Measurements from ENCODE around the gene TIGD3.

TIGD3 gene

GRCh38 chr11:65390996-65391395 lies 36.4 kb downstream of the TIGD3 start:
- no peak for DNase-seq

DNA sequence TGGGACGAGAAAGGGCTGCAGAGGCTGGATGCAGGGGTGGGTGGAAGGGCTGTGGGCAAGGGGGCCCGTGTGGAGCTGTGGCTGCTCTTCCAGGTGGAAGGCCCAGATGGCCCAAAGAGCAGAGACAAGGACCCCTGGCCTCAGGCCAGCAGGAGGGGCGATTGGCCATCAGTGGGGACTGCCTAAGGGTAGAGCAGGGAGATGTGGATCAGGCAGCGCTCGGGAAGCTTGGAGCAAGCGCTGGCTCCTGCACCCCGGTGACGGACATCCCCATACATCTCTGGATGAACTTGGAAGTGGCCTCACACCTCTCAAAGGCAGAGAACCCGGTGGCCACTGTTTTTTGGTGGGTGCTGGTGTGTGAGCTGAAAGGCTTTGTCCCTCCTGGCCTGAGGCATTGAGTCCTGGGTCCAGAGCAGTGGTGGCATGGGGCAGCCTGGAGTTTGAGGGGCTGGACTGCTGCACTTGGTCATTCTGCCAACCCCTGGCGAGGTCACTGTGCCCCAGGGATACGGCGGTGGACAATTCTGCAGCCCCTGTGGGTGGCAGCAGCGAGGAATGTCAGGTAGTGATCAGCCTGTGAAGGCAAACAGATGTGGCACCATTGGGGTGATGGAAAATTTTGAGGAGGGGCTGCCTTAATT lies 37.8 kb downstream of the TIGD3 start:
- no peak for DNase-seq

DNA sequence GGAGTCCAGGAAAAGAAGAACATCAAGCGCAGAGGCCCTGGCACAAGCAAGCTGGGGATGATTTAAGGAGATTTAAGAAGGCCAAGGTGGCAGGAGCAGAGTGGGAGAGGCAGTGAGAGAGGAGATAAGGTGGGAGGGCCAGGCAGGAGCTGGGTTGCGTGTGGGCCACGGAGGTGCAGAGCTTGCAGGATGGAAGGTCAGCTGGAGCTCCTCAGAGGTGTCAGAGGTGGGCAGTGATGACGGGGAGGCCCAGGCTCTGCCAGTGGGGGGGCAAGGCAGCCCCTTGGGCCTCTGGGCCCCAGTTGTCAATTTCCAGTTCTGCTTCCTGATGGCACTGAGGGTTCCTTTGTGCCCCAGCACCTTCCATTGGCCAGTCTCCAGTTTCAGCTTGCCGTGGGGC lies 38.3 kb downstream of the TIGD3 start:
- DNase-seq, result no peak

DNA sequence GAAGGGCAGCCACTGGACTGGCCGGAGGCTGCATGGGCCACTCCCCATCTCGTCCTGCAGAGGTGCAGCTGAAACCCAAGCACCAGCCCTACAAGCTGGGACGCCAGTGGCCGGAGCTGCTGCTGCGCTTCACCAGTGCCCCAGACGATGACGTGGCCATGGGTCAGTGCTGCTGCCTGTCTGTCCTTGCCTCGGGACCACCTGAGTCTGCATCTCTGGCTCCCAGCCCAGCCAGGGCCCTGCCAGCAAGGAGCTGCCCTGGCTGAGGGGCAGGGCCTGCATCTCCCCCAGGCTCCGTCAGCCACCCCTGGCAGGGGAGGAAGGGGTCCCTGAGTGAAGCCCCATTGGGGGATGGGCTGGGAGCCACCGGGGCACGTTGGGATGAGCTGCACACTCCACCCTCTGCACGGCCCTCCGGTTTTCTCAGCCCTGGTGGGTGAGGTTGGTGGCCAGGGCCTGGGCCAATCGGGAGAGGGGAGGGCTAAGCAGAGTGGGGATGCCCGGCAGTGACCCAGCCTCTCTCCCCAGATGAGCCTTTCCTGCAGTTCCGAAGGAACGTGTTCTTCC lies 39.0 kb downstream of the TIGD3 start:
- DNase-seq, result no peak

GRCh38 chr11:65394125-65394536 lies 39.6 kb downstream of the TIGD3 start:
- no peak for DNase-seq

DNA sequence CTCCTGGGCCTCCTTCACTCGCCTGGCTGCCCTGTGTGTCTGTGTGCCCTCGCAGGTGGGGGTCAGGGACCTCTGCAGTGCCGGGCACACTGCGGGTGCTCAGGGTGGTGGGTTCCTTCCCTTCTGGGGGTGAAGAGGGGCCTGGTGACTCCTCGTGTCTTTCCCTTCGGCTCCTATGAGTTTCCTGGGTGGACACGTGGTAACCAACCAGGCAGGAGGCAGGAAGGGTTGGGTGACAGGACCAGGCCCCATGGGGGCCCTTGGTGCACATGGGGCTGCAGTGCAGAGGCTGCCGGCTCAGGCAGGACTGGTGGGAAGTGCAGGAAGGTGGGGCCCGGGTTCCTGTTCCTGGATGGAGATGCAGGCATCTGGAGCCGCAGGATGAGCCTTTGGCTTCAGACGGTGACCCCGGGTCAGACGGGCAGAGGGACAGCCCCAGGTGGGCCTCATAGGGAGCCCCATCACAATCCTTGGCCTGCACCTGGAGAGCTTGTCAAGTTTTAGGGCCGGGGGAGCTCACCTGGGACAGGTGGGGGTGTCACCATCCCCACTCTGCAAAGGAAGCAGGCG lies 41.5 kb downstream of the TIGD3 start:
- DNase-seq, result no peak

DNA sequence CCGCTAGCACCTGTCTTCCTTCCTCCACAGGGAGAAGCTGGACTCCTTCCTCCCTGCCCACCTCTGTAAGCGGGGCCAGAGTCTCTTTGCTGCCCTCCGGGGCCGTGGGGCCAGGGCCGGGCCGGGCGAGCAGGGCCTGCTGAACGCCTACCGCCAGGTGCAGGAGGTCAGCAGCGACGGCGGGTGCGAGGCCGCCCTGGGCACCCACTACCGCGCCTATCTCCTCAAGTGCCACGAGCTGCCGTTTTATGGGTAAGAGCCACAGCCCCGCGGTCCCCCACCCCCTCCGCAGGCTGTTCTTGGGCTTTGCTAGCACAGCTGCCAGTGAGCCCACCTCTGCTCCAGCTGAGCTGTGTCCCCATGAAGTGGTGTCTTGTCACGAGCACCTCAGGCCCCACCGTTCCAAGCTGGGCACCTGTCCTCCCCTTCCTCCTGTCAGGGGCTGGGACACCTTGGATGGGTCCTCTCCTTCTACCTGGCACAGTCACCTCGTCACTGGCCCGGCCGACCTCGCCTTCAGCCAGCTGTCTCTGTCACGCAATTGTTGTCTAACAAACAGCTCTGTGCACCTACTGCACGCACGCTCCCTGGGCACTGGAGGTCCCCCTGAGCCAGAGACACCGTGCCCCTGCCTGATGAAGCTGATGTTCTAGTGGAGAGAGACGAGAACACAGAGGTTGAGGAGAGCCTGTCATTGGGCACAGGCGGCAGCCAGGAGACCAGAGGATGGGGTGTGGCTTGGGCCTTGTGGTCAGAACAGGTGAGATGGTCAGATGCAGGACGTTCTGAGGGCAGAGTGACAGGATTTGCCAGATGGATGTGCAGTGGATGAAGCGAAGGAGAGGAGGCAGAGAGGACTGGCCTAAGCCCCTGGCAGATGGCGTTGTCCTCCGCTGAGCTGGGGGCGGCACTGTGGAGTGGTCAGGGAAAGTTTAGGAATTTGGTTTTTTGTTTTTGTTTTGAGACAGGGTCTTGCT lies 42.5 kb downstream of the TIGD3 start:
- DNase-seq, result no peak

DNA sequence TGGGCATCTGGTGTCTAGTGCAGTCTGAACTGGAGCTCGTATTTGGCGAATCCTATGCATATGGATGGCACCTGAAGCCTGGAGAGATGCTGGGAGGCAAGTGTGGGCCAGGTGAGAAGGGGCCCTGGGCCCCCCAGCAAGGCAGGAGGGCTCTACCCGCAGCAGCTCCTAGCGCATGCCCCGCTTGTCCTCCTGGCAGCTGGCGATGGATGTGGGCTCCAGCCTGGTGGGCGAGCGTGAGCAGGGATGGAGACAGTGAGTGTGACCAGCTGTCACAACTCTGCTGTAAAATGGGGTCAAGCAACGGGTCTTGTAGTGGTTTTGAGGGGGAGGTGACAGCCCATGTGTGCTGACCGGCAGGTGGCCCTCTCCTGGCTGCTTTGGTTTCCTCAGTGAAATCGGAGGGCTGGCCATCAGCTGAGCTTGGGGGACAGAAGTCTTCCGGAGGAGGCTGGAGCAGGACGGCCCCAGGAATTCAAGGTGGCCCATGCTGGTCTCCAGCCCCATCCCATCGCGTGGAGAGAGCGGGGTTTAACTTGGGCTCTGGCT lies 43.9 kb downstream of the TIGD3 start:
- DNase-seq, result no peak

DNA sequence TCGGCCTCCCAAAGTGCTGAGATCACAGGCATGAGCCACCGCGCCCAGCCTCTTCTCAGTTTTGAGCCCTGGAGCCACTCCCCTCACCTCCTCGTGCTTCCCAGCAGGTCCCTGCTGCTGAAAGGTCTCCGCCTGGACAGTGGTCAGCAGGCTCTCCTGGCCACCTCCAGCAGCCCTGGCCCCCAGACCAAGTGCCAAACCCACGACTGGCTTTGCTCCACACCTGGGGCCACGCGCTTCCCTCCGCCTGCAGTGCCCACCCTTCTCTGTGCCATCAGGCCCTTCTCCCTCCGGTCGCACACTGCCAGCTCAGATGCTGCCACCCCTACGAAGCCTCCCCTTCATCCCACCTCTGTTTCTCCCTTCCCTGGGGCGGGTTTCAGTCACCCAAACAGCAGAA lies 44.7 kb downstream of the TIGD3 start:
- DNase-seq, result no peak

GRCh38 chr11:65399845-65400244 lies 45.3 kb downstream of the TIGD3 start:
- DNase-seq, result no peak

GRCh38 chr11:65400307-65401072 lies 45.9 kb downstream of the TIGD3 start:
- DNase-seq, result no peak

- DNase-seq, result no peak
Measured at GRCh38 chr11:65401073-65401802, 46.7 kb downstream of the TIGD3 start.

- DNase-seq, result no peak
Measured at GRCh38 chr11:65401803-65402248, 47.3 kb downstream of the TIGD3 start.

DNA sequence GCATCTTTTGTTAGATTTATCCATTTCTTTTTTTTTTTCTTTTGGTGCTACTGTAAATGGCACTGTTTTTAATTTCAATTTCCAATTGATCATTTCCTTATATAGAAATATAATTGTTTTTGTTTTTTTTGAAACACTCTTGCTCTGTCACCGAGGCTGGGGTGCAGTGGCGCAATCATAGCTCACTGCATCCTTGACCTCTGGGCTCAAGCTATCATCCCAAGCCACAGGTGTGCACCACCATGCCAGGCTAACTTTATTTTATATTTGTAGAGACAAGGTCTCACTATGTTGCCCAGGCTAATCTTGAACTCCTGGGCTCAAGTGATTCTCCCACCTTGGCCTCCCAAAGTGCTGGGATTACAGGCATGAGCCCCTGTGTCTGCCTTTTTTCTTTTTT lies 48.2 kb downstream of the TIGD3 start:
- no peak for DNase-seq

DNA sequence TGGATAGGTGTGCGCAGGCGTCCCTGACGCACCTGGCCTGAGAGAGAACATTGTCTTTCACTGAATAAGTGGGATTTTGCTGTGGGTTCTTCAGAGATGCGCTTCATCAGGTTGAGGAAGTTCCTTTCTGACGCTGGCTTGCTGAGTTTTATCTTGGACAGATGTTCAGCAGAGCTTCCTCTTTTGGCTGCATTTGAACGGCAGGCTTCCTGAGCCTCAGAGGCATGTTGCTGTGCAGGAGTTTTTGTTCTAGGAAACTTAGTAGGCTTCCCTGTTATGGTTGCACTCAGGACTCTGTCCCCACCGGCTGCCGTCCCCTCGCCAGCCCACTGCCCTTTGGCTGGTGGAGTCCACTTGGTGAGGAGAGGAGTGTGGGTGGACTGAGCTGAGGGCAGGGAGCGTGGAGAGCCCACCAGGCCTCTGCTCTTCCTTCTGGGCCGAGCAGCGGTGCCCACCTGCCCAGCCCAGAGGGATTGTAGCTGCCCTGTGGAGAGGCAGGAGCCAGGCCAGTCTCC lies 49.1 kb downstream of the TIGD3 start:
- DNase-seq, result no peak

DNA sequence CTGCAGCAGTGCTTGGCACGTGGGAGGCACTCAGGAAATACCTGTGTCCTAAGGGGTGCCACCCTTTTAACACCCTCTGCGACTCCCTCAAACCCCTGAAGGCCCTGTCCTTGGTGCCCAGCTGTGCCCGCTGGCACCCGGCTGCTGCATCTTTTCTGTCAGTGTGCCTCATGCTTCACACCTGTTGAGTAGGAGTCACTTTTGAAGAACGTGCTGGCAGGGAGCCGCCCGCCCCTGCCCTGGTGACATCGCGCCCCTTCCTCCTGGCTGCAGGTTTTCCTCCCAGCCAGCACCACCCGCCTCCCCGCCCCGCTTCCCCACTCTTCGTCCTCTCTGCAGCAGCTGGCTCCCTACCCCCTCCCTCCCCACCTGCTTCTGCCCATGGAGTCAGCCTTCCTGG lies 49.7 kb downstream of the TIGD3 start:
- no peak for DNase-seq

GRCh38 chr11:65404638-65405339 lies 50.2 kb downstream of the TIGD3 start:
- DNase-seq, result no peak

Measured in DMS 273 treated with DMSO at 0.1 percent for 48 hours (cell line).